HG03196 (cell line): ENCODE data around the gene SPEF2.

Experiments used
- ATAC-seq: cut with Tn5 transposase; IDR thresholded peaks from one replicate; pipeline ENCODE4 v1.9.1; 2021; ENCODE audit not compliant: unreplicated experiment

Gene SPEF2, protein sequence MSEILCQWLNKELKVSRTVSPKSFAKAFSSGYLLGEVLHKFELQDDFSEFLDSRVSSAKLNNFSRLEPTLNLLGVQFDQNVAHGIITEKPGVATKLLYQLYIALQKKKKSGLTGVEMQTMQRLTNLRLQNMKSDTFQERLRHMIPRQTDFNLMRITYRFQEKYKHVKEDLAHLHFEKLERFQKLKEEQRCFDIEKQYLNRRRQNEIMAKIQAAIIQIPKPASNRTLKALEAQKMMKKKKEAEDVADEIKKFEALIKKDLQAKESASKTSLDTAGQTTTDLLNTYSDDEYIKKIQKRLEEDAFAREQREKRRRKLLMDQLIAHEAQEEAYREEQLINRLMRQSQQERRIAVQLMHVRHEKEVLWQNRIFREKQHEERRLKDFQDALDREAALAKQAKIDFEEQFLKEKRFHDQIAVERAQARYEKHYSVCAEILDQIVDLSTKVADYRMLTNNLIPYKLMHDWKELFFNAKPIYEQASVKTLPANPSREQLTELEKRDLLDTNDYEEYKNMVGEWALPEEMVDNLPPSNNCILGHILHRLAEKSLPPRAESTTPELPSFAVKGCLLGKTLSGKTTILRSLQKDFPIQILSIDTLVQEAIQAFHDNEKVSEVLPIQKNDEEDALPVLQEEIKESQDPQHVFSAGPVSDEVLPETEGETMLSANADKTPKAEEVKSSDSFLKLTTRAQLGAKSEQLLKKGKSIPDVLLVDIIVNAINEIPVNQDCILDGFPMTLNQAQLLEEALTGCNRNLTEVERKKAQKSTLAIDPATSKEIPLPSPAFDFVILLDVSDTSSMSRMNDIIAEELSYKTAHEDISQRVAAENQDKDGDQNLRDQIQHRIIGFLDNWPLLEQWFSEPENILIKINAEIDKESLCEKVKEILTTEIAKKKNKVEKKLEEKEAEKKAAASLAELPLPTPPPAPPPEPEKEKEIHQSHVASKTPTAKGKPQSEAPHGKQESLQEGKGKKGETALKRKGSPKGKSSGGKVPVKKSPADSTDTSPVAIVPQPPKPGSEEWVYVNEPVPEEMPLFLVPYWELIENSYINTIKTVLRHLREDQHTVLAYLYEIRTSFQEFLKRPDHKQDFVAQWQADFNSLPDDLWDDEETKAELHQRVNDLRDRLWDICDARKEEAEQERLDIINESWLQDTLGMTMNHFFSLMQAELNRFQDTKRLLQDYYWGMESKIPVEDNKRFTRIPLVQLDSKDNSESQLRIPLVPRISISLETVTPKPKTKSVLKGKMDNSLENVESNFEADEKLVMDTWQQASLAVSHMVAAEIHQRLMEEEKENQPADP (N-terminal part only)

GRCh38 chr5:35617435-35618303 is at the start of gene SPEF2:
SPEF2 (plus strand) TSS chr5:35617863; CDS start chr5:35617998, 135 bp downstream.
- ATAC-seq, result peak; percentile 89

- no peak for ATAC-seq
These were observed 42.1 kb upstream of the SPEF2 start for GRCh38 chr5:35575578-35575977.

DNA sequence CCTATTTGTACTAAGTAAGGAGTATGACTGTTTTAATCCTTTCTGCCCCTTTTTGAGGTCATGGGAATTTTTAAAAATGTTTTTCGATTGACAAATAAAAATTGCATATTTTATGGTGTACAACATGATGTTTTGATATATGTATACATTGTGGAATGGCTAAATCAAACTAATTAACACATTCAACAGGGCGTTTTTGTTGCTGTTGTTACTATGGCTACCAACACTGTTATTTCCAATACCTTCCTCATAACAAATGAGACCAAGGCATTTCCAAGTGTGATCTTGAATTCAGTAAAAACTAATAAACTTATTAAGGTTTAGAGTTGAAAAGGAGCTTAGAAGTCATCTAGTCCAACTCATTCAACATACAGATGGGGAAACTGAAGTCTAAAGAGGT is 30.2 kb upstream of the SPEF2 start:
- no peak for ATAC-seq

DNA sequence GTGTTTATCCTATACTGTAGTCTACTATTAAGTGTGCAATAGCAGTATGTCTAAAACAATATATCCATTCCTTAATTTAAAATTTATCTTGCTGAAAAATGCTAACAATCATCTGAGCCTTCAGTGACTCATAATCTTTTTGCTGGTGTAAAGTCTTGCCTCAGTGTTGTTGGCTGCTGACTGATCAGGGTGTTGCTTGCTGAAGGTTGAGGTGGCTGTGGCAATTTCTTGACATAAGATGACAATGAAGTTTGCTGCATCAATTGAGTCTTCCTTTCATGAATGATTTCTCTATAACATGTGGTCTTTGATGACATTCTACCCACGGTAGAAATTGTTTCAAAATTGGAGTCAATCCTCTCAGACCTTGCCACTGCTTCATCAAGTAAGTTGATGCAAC is 24.3 kb upstream of the SPEF2 start:
- ATAC-seq, result no peak

DNA sequence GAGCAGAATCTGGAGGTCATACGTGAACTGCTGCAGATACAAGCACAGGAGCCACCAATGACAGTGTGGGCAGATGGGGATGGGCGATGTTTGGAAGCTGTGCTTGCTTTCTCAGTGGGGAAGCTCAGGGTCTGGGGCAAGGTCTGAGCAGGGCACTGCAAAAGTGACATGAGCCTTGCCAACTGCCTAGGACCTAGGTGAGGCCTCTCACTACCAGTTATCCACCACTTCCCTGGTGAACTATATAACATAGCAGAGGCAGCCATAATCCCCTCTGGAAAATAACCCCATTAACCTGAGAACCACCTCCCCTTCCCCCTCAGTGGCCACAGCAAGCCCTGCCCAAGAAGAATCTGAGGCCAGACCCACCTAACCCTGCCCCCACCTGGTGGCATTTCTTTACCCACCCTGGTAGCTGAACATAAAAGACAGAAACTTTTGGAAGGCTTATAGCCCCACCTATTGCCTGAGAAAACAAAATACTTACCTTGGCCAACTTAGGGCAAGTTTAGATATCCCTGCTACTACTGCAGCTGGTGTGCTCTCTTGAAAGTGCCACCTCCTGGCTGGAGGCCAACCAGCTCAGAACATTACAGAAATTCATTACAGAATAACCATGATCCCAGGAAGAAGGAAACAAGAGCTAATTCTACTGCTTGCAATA is 18.8 kb upstream of the SPEF2 start:
- ATAC-seq, result no peak

DNA sequence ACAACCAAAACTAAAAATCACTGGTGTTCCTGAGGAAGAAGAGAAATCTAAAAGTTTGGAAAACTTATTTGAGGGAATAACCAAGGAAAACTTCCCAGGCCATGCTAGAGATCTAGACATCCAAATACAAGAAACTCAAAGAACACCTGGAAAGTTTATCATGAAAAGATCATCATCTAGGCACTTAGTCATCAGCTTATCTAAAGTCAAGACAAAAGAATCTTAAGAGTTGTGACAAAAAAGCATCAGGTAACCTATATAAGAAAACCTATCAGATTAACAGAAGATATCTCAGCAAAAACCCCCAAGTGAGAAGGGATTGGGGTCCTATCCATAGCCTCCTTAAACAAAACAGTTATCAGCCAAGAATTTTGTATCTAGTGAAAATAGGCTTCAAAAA is 17.1 kb upstream of the SPEF2 start:
- ATAC-seq, result no peak

DNA sequence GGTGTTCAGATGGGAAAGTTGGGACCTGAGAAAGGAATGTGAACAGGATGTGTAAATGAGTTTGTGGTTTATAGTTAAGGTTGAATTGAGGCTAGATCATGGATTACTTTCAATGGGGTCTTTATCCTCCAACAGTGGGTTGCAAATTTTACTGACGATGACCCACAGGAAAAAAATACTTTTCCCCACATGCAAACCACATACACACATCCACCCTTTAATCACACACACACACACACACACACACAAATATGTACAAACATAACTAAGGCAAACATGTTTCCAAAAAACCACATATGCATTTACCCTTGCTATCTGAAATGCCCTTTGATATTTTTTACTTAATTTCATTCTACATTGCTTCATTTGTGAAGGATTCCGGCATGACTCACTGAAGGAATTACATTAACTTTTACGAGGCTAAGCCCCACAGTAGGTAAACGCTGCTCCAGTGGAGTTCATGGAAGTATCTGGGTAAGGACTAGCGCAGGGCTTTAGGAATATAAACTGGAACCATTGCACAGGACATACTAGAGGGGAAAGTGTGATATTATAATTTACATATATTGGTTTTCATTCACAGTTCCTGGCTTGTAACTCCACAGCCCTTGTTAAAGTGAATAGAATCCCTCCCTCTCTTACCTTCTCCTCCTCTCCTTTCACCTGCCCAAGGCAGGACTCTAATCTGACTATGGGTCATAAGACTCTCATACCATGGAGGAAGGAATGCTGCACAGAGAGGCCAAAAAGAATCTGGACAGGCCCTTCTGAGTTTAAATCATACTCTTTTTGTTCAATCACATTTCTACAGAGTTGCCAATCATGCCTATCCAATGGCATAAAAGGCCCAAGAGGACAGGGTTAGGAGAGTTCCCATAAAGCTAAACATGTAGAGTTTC is 8.5 kb upstream of the SPEF2 start:
- no peak for ATAC-seq

- ATAC-seq, result no peak
These were observed 616 bp upstream of the SPEF2 start for GRCh38 chr5:35617060-35617434.

- no peak for ATAC-seq
These were observed 607 bp downstream of the SPEF2 start for GRCh38 chr5:35618304-35618636.

- ATAC-seq, result no peak
These were observed 1.1 kb downstream of the SPEF2 start for GRCh38 chr5:35618781-35619180.

DNA sequence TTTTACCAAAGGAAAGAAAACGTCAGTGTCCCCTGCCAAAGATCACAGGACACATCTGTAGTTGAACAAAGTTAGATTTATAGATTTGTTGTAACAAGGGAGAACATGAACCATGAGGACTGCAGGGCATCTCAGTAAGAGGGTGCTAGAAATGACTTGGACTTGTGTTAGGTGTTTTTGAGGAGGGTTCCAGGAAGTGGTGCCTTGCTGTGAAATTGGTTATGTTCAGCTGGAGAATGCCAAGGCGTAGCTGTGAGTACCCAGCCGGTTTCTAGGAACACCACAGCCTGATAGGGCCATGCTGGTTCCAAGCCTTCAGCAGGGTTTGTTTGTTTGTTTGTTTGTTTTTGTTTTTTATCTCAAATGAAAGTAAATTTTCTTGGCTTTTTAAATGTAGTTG is 5.3 kb downstream of the SPEF2 start:
- no peak for ATAC-seq

GRCh38 chr5:35623991-35624390 is 6.3 kb downstream of the SPEF2 start:
- no peak for ATAC-seq

GRCh38 chr5:35626108-35626507 is 8.4 kb downstream of the SPEF2 start:
- ATAC-seq, result no peak

- ATAC-seq, result no peak
These were observed 8.9 kb downstream of the SPEF2 start for GRCh38 chr5:35626553-35626952.

DNA sequence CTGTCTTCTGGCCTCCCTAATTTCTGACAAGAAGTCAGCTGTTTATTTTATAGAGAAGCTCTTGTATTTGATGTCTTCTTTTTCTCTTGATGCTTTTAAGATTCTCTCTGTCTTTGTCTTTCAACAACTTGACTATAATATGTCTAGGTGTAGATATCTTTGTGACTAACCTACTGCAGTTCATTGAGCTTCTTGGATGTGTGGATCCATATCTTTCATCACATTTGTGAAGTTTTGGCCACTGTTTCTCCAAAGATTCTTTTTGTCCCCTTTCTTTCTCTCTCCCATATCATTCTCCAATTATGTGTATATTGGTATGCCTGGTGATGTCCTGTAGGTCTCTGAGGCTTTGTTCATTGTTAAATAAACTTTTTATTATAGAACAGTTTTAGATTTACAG is 16.7 kb downstream of the SPEF2 start:
- ATAC-seq, result no peak

DNA sequence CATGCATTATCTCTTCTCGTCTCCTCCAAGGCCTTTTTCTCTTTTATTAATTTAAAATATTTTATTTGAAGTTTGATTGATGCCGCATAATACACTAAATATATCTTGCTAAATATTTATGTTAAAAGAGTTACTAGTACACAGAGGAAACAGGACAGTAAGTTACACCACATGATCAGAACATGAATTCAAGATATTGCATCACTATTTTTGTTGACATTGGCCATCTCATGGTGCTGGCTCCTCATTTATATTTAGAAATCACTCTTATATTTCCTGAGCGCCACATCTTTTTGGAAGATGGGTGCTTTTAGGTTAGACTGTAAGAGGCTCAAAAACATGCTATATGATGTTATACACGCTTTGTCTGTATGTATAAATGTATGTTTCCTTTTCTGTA is 23.0 kb downstream of the SPEF2 start:
- no peak for ATAC-seq

DNA sequence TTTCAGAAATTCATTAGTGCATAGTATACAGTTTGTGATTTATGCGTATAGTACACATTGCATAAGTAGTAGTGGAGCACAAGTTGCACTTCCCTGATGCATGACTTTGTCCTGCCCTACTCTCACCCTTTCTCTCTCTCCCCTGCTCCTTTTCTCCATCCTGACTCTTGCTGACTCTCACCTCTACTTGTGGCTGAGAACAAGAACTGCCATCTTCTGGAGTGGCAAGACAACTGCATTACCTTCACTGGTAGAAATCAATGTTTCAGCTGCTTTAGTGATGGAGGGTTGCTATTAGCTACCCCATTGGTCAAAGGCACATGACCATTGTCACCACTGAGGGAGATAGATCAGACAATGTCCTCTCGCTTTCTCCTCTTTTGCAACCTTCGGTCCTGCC is 26.9 kb downstream of the SPEF2 start:
- ATAC-seq, result no peak

GRCh38 chr5:35647128-35647527 is 29.5 kb downstream of the SPEF2 start:
- no peak for ATAC-seq

DNA sequence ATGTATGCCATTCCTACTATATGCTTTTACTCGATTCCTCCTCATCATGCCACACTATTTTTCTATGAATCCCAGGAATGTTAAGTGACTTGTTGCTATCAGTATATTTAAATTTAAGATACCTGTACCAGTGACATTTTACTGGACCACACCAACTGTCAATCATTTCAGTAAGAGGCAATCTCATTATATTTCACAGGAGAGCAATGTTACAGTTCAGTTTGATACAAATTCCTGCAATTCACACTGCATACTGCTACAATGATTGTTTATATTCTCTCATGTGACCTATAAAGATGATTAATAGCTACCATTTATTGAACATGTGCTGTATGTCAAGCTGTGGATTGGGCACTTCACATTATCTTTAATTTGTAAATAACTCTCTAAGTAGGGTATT is 30.0 kb downstream of the SPEF2 start:
- no peak for ATAC-seq
